HTR-8/SVneo (cell line): ENCODE measurements around the gene PRPS1.

Experiments used
- DNase-seq: peaks from one replicate; pipeline ENCODE4 v3.0.0; 2011; ENCODE audit warnings: low spot score, mixed read lengths; ENCODE audit not compliant: insufficient read length
- FAIRE-seq: peaks from 2 replicates; lab custom pipeline; 2011; peaks lifted over from hg19 to GRCh38; lab: Jason Lieb, UNC

PRPS1 gene

DNA sequence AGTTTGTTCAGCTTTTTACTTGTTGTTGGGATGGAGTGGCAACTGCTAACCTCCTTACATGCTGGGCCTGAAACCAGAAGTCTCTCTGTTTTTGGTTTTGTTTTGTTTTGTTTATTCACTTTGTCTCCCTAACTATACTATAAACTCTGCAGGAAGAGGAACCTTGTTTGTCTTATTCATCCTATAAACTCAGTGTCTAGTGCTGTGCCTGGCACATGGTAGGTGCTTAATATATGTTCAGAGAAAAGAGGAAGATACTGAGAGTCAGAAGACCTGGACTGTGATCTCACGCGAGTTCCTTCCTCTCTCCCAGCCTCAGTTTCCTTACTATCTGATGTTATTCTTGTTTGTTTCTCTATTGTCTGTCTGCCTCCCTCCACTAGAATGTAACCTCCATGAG lies 71.3 kb downstream of the PRPS1 start:
- FAIRE-seq (no peak), DNase-seq (no peak)

- FAIRE-seq: no peak
Observed at GRCh38 chrX:107700317-107700774, 72.0 kb downstream of the PRPS1 start.

More at GRCh38 chrX:107700317-107700774, 72.0 kb downstream of the PRPS1 start:
- DNase-seq: no peak
